Panc1 (cell line): Measurements from ENCODE around the gene TIAM2.

Experiments
- TF ChIP-seq, protein P1 (sequence below): fragments of 450-650 bp; IDR thresholded peaks from 2 replicates; pipeline ENCODE4 v1.5.1; 2017; ENCODE audit warnings: mild to moderate bottlenecking
- TF ChIP-seq, protein P2 (sequence below), 2 experiments: IDR thresholded peaks; 2 replicates each; pipeline ENCODE4 v1.6.1; 2011 to 2012; ENCODE audit warnings: low read depth in 2 of 2, control low read depth in 1 of 2, low read length in 1 of 2, mild to moderate bottlenecking in 1 of 2, moderate library complexity in 1 of 2; ENCODE audit not compliant: insufficient read depth in 1 of 2

DNA sequence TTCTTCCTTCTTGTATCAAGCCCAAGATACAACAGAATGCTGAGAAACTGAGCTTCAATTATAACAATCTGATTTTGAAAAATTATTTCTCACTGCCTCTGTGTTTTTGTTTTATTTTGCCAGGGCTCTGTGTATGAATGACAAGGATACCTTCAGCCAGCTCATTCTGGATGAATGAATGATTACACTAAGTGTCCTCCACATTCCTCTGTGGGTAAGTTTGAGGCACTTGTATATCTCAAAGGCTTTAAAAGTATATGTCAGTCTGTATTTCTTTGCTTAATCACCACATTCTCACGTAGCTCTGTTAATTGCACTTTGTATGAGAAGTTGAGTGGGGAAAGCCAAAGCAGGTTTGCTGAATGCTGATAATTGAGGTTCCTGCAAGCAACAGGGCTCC is 95.1 kb downstream of the TIAM2 start:
- TF ChIP-seq, protein P1, sequence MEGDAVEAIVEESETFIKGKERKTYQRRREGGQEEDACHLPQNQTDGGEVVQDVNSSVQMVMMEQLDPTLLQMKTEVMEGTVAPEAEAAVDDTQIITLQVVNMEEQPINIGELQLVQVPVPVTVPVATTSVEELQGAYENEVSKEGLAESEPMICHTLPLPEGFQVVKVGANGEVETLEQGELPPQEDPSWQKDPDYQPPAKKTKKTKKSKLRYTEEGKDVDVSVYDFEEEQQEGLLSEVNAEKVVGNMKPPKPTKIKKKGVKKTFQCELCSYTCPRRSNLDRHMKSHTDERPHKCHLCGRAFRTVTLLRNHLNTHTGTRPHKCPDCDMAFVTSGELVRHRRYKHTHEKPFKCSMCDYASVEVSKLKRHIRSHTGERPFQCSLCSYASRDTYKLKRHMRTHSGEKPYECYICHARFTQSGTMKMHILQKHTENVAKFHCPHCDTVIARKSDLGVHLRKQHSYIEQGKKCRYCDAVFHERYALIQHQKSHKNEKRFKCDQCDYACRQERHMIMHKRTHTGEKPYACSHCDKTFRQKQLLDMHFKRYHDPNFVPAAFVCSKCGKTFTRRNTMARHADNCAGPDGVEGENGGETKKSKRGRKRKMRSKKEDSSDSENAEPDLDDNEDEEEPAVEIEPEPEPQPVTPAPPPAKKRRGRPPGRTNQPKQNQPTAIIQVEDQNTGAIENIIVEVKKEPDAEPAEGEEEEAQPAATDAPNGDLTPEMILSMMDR, result no peak
- TF ChIP-seq, protein P2, sequence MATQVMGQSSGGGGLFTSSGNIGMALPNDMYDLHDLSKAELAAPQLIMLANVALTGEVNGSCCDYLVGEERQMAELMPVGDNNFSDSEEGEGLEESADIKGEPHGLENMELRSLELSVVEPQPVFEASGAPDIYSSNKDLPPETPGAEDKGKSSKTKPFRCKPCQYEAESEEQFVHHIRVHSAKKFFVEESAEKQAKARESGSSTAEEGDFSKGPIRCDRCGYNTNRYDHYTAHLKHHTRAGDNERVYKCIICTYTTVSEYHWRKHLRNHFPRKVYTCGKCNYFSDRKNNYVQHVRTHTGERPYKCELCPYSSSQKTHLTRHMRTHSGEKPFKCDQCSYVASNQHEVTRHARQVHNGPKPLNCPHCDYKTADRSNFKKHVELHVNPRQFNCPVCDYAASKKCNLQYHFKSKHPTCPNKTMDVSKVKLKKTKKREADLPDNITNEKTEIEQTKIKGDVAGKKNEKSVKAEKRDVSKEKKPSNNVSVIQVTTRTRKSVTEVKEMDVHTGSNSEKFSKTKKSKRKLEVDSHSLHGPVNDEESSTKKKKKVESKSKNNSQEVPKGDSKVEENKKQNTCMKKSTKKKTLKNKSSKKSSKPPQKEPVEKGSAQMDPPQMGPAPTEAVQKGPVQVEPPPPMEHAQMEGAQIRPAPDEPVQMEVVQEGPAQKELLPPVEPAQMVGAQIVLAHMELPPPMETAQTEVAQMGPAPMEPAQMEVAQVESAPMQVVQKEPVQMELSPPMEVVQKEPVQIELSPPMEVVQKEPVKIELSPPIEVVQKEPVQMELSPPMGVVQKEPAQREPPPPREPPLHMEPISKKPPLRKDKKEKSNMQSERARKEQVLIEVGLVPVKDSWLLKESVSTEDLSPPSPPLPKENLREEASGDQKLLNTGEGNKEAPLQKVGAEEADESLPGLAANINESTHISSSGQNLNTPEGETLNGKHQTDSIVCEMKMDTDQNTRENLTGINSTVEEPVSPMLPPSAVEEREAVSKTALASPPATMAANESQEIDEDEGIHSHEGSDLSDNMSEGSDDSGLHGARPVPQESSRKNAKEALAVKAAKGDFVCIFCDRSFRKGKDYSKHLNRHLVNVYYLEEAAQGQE (IDR thresholded peaks at IDR 0.05; ENCODE audit: insufficient read depth in 1 of 2, low read depth in 2 of 2, low read length in 1 of 2), result no peak
